Mesodermal cell (in vitro differentiated cells): ENCODE data around the gene CHST11.
"Not testable (repeated sequence)": the region's sequence is repeated elsewhere in the genome, so short reads cannot be mapped to it uniquely, and the experiment has no call there.

ENCODE experiments used
- H3K27ac ChIP-seq: 2 replicates; pipeline ENCODE4 v1.7.0; 2013; ENCODE audit warnings: mild to moderate bottlenecking, low read depth, low read length, moderate library complexity; ENCODE audit not compliant: severe bottlenecking
- H3K36me3 ChIP-seq: 2 replicates; pipeline ENCODE4 v1.7.1; 2013; ENCODE audit warnings: mild to moderate bottlenecking, low read length, moderate library complexity; ENCODE audit not compliant: control insufficient read depth, insufficient read depth
- H3K4me1 ChIP-seq: one replicate; pipeline ENCODE4 v1.7.1; 2013; ENCODE audit warnings: mild to moderate bottlenecking, low read length; ENCODE audit not compliant: insufficient read depth, control insufficient read depth, poor library complexity, severe bottlenecking
- H3K4me3 ChIP-seq: 2 replicates; pipeline ENCODE4 v1.7.0; 2013; ENCODE audit warnings: low read length, control low read depth, mild to moderate bottlenecking; ENCODE audit not compliant: insufficient read depth, poor library complexity, severe bottlenecking; ENCODE audit errors: extremely low read depth
- H3K9me3 ChIP-seq: 2 replicates; pipeline ENCODE4 v1.7.1; 2013; ENCODE audit warnings: mild to moderate bottlenecking, low read length, moderate library complexity; ENCODE audit not compliant: control insufficient read depth
- WGBS, 2 experiments: methylation state at CpG; one replicate each; pipeline ENCODE4 v1.1.5; 2013; ENCODE audit warnings: missing lambda C conversion rate in 2 of 2; ENCODE audit not compliant: insufficient coverage in 2 of 2; 5-methylcytosine and 5-hydroxymethylcytosine counted together

Gene CHST11

DNA sequence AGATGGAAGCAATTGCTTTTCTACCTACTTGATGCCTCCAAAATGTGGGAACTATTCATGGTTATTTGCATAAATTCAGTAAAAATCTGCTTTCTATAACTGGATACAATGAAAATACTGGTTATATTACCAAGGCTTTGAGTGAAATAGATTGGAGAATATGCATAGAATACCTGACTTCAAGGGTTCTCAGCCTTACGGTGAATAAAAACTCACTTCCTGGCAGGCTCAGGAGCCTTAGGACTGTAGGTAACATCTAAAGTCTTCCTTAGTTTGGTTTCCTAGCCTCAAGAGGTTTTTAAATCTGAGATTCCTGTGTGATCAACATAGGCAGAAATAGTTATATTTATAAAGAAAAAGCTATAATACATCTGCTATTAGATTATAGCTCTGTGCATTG, 342.7 kb downstream of the CHST11 start:
- 100% methylated on average over 1 of the region's 1 CpG; no CpG with 5 or more reads in 1 of the 2 experiments for WGBS, 2 experiments
- Histone ChIP-seq H3K9me3 (no peaks in the 10 kb centered on the region), H3K27ac (no peak overlapping the region), H3K36me3 (no peaks in the 10 kb centered on the region), H3K4me3 (no peak overlapping the region), H3K4me1 (no peaks in the 10 kb centered on the region)

GRCh38 chr12:104801005-104801404, 344.3 kb downstream of the CHST11 start:
- no peaks in the 10 kb centered on the region for H3K9me3 ChIP-seq
- no peak overlapping the region for H3K27ac ChIP-seq
- WGBS, 2 experiments: 92% methylated on average over 2 of the region's 4 CpGs; no CpG with 5 or more reads in 1 of the 2 experiments
- H3K4me3 ChIP-seq: no peak overlapping the region
- H3K36me3 ChIP-seq: no peaks in the 10 kb centered on the region
- no peaks in the 10 kb centered on the region for H3K4me1 ChIP-seq

DNA sequence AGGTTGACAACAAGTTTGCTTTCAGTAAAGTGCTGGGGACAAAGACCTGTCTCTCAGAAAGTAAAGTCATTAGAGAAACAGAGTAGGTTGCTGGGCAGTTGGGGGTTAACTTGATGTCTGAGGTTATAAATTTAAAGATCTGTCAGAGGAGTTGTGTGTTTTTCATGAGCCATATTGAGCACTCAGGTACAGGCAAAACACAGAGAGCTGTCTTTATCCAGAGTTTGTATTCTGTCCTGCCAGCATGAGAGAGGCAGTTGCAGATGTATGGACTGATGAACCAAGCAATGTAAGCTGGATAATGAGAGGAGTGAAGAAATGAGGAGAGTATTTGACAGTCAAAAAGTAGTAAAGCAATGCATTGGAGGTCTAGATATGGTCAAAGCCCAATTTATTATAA, 344.7 kb downstream of the CHST11 start:
- no peak overlapping the region for H3K4me3 ChIP-seq
- no peaks in the 10 kb centered on the region for H3K4me1 ChIP-seq
- H3K27ac ChIP-seq: no peak overlapping the region
- no peaks in the 10 kb centered on the region for H3K36me3 ChIP-seq
- H3K9me3 ChIP-seq: no peaks in the 10 kb centered on the region

DNA sequence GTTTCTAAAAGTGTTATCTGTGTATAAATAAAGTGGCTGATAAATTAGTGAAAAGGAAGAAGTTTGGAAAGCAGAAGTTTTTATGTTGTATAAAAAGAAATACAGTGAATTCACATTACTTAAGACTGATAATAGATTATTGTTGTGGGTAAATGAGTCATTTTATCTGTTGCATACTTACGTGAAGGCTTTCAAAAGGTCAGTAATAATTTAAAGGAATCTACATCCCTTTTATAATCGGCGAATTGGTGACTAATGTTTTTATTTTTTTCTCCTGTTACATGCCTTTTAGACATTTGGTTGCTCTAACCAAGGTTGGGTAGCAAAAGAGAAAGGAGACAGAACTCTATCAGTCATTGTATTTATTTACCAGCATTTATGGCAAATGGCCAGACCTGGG, 345.5 kb downstream of the CHST11 start:
- H3K9me3 ChIP-seq: no peaks in the 10 kb centered on the region
- H3K27ac ChIP-seq: no peak overlapping the region
- H3K4me3 ChIP-seq: no peak overlapping the region
- H3K4me1 ChIP-seq: no peaks in the 10 kb centered on the region
- no peaks in the 10 kb centered on the region for H3K36me3 ChIP-seq
- 100% methylated on average over 1 of the region's 3 CpGs; no CpG with 5 or more reads in 1 of the 2 experiments for WGBS, 2 experiments

- H3K36me3 ChIP-seq: no peaks in the 10 kb centered on the region
- H3K27ac ChIP-seq: no peak overlapping the region
- H3K9me3 ChIP-seq: no peaks in the 10 kb centered on the region
- no peak overlapping the region for H3K4me3 ChIP-seq
- no peaks in the 10 kb centered on the region for H3K4me1 ChIP-seq
- whole genome bisulfite sequencing, 2 experiments: 80 to 100% methylated on average over 1 of the region's 4 CpGs
Observed at GRCh38 chr12:104805186-104805585, 348.4 kb downstream of the CHST11 start.

- H3K36me3 ChIP-seq, H3K27ac ChIP-seq, H3K4me3 ChIP-seq, H3K4me1 ChIP-seq, H3K9me3 ChIP-seq: not testable (repeated sequence)
- WGBS, 2 experiments: no CpG with 5 or more reads among the region's 4 CpGs
Observed at GRCh38 chr12:104806194-104806593, 349.4 kb downstream of the CHST11 start.

GRCh38 chr12:104809251-104809650, 352.5 kb downstream of the CHST11 start:
- Histone ChIP-seq H3K27ac (no peak overlapping the region), H3K4me3 (no peak overlapping the region), H3K4me1 (no peaks in the 10 kb centered on the region), H3K36me3 (no peaks in the 10 kb centered on the region), H3K9me3 (no peaks in the 10 kb centered on the region)
- WGBS, 2 experiments: 88 to 92% methylated on average over 2 to 3 of the region's 3 CpGs

- no peak overlapping the region for H3K4me3 ChIP-seq
- H3K27ac ChIP-seq: no peak overlapping the region
- H3K9me3 ChIP-seq: no peaks in the 10 kb centered on the region
- H3K4me1 ChIP-seq: no peaks in the 10 kb centered on the region
- WGBS, 2 experiments: 88 to 96% methylated on average over 2 of the region's 4 CpGs
- H3K36me3 ChIP-seq: no peaks in the 10 kb centered on the region
Observed at GRCh38 chr12:104809706-104810385, 353.1 kb downstream of the CHST11 start.
